Cortex of kidney (tissue), 1 donor: ENCODE data around the gene ACVR1.

Experiments used
- DNase-seq: peaks from one replicate; lab custom pipeline; 2025; lab: John Stamatoyannopoulos, UW

ACVR1 gene

GRCh38 chr2:157699806-157700205 is 176.3 kb downstream of the ACVR1 start:
- DNase-seq = no peak

- DNase-seq = no peak
Measured at GRCh38 chr2:157699009-157699408, 177.1 kb downstream of the ACVR1 start.

GRCh38 chr2:157698430-157698829 is 177.7 kb downstream of the ACVR1 start:
- DNase-seq = no peak

- DNase-seq = no peak
Measured at GRCh38 chr2:157696036-157696435, 180.1 kb downstream of the ACVR1 start.

- no peak for DNase-seq
Measured at GRCh38 chr2:157692768-157693167, 183.4 kb downstream of the ACVR1 start.

GRCh38 chr2:157691695-157692094 is 184.4 kb downstream of the ACVR1 start:
- no peak for DNase-seq

- no peak for DNase-seq
Measured at GRCh38 chr2:157691131-157691530, 185.0 kb downstream of the ACVR1 start.
